HT-29 (cell line): ENCODE measurements around the gene MRPL28. TPM values are rescaled to one million over a fixed set of nuclear protein-coding genes. Genes with fewer than 3 reads are reported as not detected.
A peak's percentile ranks its signal among the peaks of the same experiment; 100 is the strongest.
"Not testable (repeated sequence)": the region's sequence is repeated elsewhere in the genome, so short reads cannot be mapped to it uniquely, and the experiment has no call there.

Experiments
- DNase-seq: peaks from one replicate; pipeline ENCODE4 v3.0.0-alpha.2; 2015; ENCODE audit warnings: low spot score
- total RNA-seq: library from RNA; depleted of rRNA; stranded (reverse); fragments of >200 nt; shearing (Covaris generic); gene quantifications from 2 replicates; pipeline ENCODE4 v1.2.3, GENCODE V29; 2014

MRPL28 gene
- total RNA-seq, 1 experiment from 2014 or later, result 223 TPM

- DNase-seq, result no peak
These were observed 3.7 kb upstream of the MRPL28 start for GRCh38 chr16:373848-374615.

- DNase-seq, result no peak
These were observed 2.8 kb upstream of the MRPL28 start for GRCh38 chr16:373020-373598.

- no peak for DNase-seq
These were observed 2.1 kb upstream of the MRPL28 start for GRCh38 chr16:372302-372983.

GRCh38 chr16:371515-372301 lies 1.4 kb upstream of the MRPL28 start:
- no peak for DNase-seq

GRCh38 chr16:370979-371514 lies 709 bp upstream of the MRPL28 start:
- no peak for DNase-seq

GRCh38 chr16:369866-370436 lies 387 bp downstream of the MRPL28 start:
- DNase-seq, result no peak

- no peak for DNase-seq
These were observed 968 bp downstream of the MRPL28 start for GRCh38 chr16:369275-369865.

GRCh38 chr16:368388-369158 lies 1.8 kb downstream of the MRPL28 start:
- no peak for DNase-seq

- DNase-seq, result no peak
These were observed 2.9 kb downstream of the MRPL28 start for GRCh38 chr16:367333-367903.

GRCh38 chr16:366476-366875 lies 3.9 kb downstream of the MRPL28 start:
- no peak for DNase-seq

GRCh38 chr16:364595-365491 lies 5.5 kb downstream of the MRPL28 start:
- no peak for DNase-seq

- no peak for DNase-seq
These were observed 6.4 kb downstream of the MRPL28 start for GRCh38 chr16:363766-364490.

GRCh38 chr16:363110-363765 lies 7.1 kb downstream of the MRPL28 start:
- no peak for DNase-seq

GRCh38 chr16:362702-362999 lies 7.7 kb downstream of the MRPL28 start:
- DNase-seq, result not testable (repeated sequence)

GRCh38 chr16:361872-362701 lies 8.3 kb downstream of the MRPL28 start:
- DNase-seq, result peak; percentile 93

- no peak for DNase-seq
These were observed 8.9 kb downstream of the MRPL28 start for GRCh38 chr16:361341-361871.
